ENCODE results near the gene GALNT2. TPM values are rescaled to one million over a fixed set of nuclear protein-coding genes. Genes with fewer than 3 reads are reported as not detected.
A peak's percentile ranks its signal among the peaks of the same experiment; 100 is the strongest.

The GALNT2 gene
- total and polyA plus RNA-seq, 9 of the 15 experiments (the other 6 are each of a cell fraction or from before 2014, with no cell fraction given), result 1.6 to 106 (median 51.9) TPM

- TF ChIP-seq NKRF (IDR thresholded peaks at IDR 0.05; ENCODE audit: borderline replicate concordance) (no peak), SIN3A (IDR thresholded peaks at IDR 0.05; ENCODE audit: borderline replicate concordance in 2 of 2, control insufficient read depth in 1 of 2, low read depth in 2 of 2, low read length in 2 of 2) (0 out of 4 replicates have a peak, but pooled peaks of 1 of the 2 experiments have one; percentile 35), SREBF1 (IDR thresholded peaks at IDR 0.05; ENCODE audit: borderline replicate concordance, low read depth, low read length) (no peak), ZFP91 (CRISPR knock-in tag; IDR thresholded peaks at IDR 0.05) (no peak), ZNF609 (CRISPR knock-in tag; IDR thresholded peaks at IDR 0.05; ENCODE audit: borderline replicate concordance) (no peak), ZNF699 (CRISPR knock-in tag; IDR thresholded peaks at IDR 0.05; ENCODE audit: insufficient replicate concordance) (no peak), ZNF57 (CRISPR knock-in tag; IDR thresholded peaks at IDR 0.05) (no peak), GABPB2 (CRISPR knock-in tag; conservative IDR thresholded peaks at IDR 0.05) (no peak), GATAD2A (IDR thresholded peaks at IDR 0.05) (no peak), SETDB1 (IDR thresholded peaks at IDR 0.05; ENCODE audit: low read length) (no peak), ZBTB5 (IDR thresholded peaks at IDR 0.05) (no peak), COPS2 (conservative IDR thresholded peaks at IDR 0.05) (no peak), RBFOX2 (IDR thresholded peaks at IDR 0.05; ENCODE audit: low read depth, low read length) (peak; percentile 72), GMEB1 (CRISPR knock-in tag; IDR thresholded peaks at IDR 0.05) (no peak)
Observed at GRCh38 chr1:230067871-230068620, 1.0 kb downstream of the GALNT2 start (continued).

All from K562 (cell line).